ENCODE results near the gene CD101. TPM values are rescaled to one million over a fixed set of nuclear protein-coding genes. Genes with fewer than 3 reads are reported as not detected.

Gene CD101
- total RNA-seq, 1 donor from 2014 or later, result 0.10 TPM

DNA sequence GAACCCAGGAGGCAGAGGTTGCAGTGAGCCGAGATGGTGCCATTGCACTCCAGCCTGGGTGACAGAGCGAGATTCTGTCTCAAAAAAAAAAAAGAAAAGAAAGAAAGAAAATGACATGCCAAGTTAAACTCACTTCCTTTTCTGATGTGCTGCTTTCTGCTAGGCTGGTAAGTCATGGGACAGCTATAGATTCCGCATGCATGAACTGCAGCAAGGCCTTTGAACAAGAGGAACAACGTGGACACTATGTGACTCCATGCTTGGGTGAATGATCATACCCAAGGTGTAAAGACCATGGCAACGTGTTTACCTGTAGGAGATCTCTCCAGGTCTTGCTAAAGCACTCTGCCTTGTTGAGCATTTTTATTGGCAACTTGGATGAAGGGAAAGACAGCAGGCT, 48.3 kb downstream of the CD101 start:
- no peaks in the 10 kb centered on the region for H3K9me3 Mint-ChIP-seq (ENCODE audit: unreplicated experiment)
- no peaks in the 10 kb centered on the region for H3K27me3 Mint-ChIP-seq (ENCODE audit: unreplicated experiment)
- no peak overlapping the region for H3K27ac Mint-ChIP-seq (ENCODE audit: unreplicated experiment)
- TF ChIP-seq, protein P1, sequence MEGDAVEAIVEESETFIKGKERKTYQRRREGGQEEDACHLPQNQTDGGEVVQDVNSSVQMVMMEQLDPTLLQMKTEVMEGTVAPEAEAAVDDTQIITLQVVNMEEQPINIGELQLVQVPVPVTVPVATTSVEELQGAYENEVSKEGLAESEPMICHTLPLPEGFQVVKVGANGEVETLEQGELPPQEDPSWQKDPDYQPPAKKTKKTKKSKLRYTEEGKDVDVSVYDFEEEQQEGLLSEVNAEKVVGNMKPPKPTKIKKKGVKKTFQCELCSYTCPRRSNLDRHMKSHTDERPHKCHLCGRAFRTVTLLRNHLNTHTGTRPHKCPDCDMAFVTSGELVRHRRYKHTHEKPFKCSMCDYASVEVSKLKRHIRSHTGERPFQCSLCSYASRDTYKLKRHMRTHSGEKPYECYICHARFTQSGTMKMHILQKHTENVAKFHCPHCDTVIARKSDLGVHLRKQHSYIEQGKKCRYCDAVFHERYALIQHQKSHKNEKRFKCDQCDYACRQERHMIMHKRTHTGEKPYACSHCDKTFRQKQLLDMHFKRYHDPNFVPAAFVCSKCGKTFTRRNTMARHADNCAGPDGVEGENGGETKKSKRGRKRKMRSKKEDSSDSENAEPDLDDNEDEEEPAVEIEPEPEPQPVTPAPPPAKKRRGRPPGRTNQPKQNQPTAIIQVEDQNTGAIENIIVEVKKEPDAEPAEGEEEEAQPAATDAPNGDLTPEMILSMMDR (IDR thresholded peaks at IDR 0.05; ENCODE audit: unreplicated experiment), result no peak
- H3K4me3 Mint-ChIP-seq (ENCODE audit: unreplicated experiment), result no peak overlapping the region
- H3K36me3 Mint-ChIP-seq (ENCODE audit: low read depth, unreplicated experiment), result no peaks in the 10 kb centered on the region
- no peak for DNase-seq (ENCODE audit: low spot score)
- H3K4me1 Mint-ChIP-seq (ENCODE audit: unreplicated experiment), result peaks cover 3% of the 10 kb centered on the region

GRCh38 chr1:117051224-117052064, 49.9 kb downstream of the CD101 start:
- no peaks in the 10 kb centered on the region for H3K27me3 Mint-ChIP-seq (ENCODE audit: unreplicated experiment)
- H3K36me3 Mint-ChIP-seq (ENCODE audit: low read depth, unreplicated experiment), result no peaks in the 10 kb centered on the region
- H3K4me1 Mint-ChIP-seq (ENCODE audit: unreplicated experiment), result peaks cover 3% of the 10 kb centered on the region
- DNase-seq (ENCODE audit: low spot score), result no peak
- H3K9me3 Mint-ChIP-seq (ENCODE audit: unreplicated experiment), result no peaks in the 10 kb centered on the region
- no peak overlapping the region for H3K27ac Mint-ChIP-seq (ENCODE audit: unreplicated experiment)
- no peak overlapping the region for H3K4me3 Mint-ChIP-seq (ENCODE audit: unreplicated experiment)
- TF ChIP-seq, protein P1 (IDR thresholded peaks at IDR 0.05; ENCODE audit: unreplicated experiment), result no peak

DNA sequence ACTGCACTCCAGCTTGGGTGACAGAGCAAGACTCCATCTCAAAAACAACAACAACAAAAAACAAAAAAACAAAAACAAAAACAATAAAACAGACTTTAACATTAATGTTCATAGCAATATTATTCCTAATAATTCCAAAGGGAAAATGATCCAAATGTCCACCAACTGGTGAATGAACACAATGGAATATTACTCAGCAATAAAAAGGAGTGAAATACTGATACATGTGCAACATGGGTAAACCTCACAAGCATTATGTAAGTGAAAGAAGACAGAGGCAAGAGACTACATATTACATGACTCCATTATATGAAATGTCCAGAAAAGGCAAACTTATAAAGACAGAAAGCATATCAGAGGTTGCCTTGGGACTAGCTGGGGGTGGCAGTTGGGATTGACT, 52.5 kb downstream of the CD101 start:
- TF ChIP-seq, protein P1 (IDR thresholded peaks at IDR 0.05; ENCODE audit: unreplicated experiment), result no peak
- Mint-ChIP-seq H3K4me1 (ENCODE audit: unreplicated experiment) (peaks cover 3% of the 10 kb centered on the region), H3K27ac (ENCODE audit: unreplicated experiment) (no peak overlapping the region), H3K4me3 (ENCODE audit: unreplicated experiment) (no peak overlapping the region), H3K27me3 (ENCODE audit: unreplicated experiment) (peaks cover 2% of the 10 kb centered on the region), H3K36me3 (ENCODE audit: low read depth, unreplicated experiment) (no peaks in the 10 kb centered on the region), H3K9me3 (ENCODE audit: unreplicated experiment) (no peaks in the 10 kb centered on the region)
- DNase-seq (ENCODE audit: low spot score), result no peak

DNA sequence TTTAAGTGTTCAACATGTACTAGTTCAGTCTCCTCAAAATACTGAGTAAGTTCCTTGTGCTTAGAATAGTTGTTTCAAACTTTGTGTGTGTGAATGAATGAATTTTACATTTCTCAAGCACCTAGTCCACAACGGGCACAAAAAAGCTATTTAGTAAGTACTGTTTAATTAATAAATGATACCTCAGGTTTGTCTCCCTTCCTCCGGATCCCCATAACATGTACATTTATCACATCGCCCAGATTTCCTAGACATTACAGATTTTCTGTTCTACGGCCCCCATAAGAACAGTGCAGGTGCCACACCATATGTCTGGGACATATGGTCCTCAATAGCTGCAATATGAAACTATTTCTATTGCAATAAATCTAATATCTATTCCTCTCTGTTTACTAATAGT, 57.2 kb downstream of the CD101 start:
- Mint-ChIP-seq H3K4me1 (ENCODE audit: unreplicated experiment) (peaks cover 10% of the 10 kb centered on the region), H3K9me3 (ENCODE audit: unreplicated experiment) (no peaks in the 10 kb centered on the region), H3K27ac (ENCODE audit: unreplicated experiment) (no peak overlapping the region), H3K27me3 (ENCODE audit: unreplicated experiment) (peaks cover 2% of the 10 kb centered on the region), H3K36me3 (ENCODE audit: low read depth, unreplicated experiment) (no peaks in the 10 kb centered on the region), H3K4me3 (ENCODE audit: unreplicated experiment) (peak overlapping the region; percentile 77)
- no peak for DNase-seq (ENCODE audit: low spot score)
- TF ChIP-seq, protein P1 (IDR thresholded peaks at IDR 0.05; ENCODE audit: unreplicated experiment), result no peak

DNA sequence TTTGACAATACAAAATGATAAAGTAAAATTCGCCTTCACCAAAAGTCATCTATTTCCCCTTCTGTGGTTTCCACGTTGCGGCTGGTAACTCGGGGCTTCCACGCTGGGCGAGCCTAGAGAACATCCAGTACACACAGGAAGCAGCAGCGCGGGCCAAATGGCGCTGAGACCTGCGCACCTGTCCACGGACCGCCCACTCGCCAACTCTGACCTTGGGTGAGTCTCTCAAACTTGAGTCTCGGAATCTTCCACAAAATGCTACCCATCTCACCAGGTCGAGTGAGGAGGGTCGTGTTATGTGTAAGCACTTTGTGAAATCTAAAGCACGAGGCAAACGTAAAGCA, 57.7 kb downstream of the CD101 start:
- no peaks in the 10 kb centered on the region for H3K36me3 Mint-ChIP-seq (ENCODE audit: low read depth, unreplicated experiment)
- H3K9me3 Mint-ChIP-seq (ENCODE audit: unreplicated experiment), result no peaks in the 10 kb centered on the region
- DNase-seq (ENCODE audit: low spot score), result peak; percentile 35
- peaks cover 10% of the 10 kb centered on the region for H3K4me1 Mint-ChIP-seq (ENCODE audit: unreplicated experiment)
- peaks cover 2% of the 10 kb centered on the region for H3K27me3 Mint-ChIP-seq (ENCODE audit: unreplicated experiment)
- TF ChIP-seq, protein P1 (IDR thresholded peaks at IDR 0.05; ENCODE audit: unreplicated experiment), result no peak
- H3K4me3 Mint-ChIP-seq (ENCODE audit: unreplicated experiment), result no peak overlapping the region
- no peak overlapping the region for H3K27ac Mint-ChIP-seq (ENCODE audit: unreplicated experiment)

All from endothelial cell (in vitro differentiated cells).